K562 (cell line): ENCODE data around the gene RTL1. TPM values are rescaled to one million over a fixed set of nuclear protein-coding genes. Genes with fewer than 3 reads are reported as not detected.

Experiments used
- ARHGAP35 ChIP-seq: fragments of 450-650 bp; IDR thresholded peaks from 2 replicates; pipeline ENCODE4 v1.6.1; 2018; ENCODE audit not compliant: partially characterized antibody
- CBX2 ChIP-seq: fragments of 200-600 bp; sonication (generic); IDR thresholded peaks from one replicate; pipeline ENCODE4 v1.6.1; 2012; ENCODE audit warnings: mild to moderate bottlenecking, low read length, inconsistent platforms; ENCODE audit not compliant: insufficient read depth, poor library complexity, severe bottlenecking
- DIDO1 ChIP-seq: fragments of 450-650 bp; IDR thresholded peaks from 2 replicates; pipeline ENCODE4 v1.6.1; 2016; ENCODE audit warnings: low read depth, missing biosample characterization, missing genetic modification characterization
- HDAC8 ChIP-seq: fragments of 450-650 bp; IDR thresholded peaks from 2 replicates; pipeline ENCODE4 v1.6.1; 2016; ENCODE audit warnings: mild to moderate bottlenecking, missing genetic modification characterization, moderate library complexity, missing compliant biosample characterization
- IRF9 ChIP-seq: fragments of 450-650 bp; IDR thresholded peaks from 2 replicates; pipeline ENCODE4 v1.6.1; 2016; ENCODE audit warnings: missing biosample characterization, missing genetic modification characterization
- JUND ChIP-seq, 2 experiments: IDR thresholded peaks; 2 replicates in 1 of 2; 3 replicates in 1 of 2; pipeline ENCODE4 v1.6.1; 2011; ENCODE audit warnings: borderline replicate concordance in 2 of 2, low read depth in 2 of 2, low read length in 2 of 2, improper control_type of control experiment in 1 of 2, missing biosample characterization in 1 of 2, missing genetic modification characterization in 1 of 2, missing genetic modification reagents in 1 of 2
- LARP7 ChIP-seq: fragments of 450-650 bp; IDR thresholded peaks from 2 replicates; pipeline ENCODE4 v1.6.1; 2016
- PHB ChIP-seq: fragments of 250-450 bp; sonication (Bioruptor Pico); IDR thresholded peaks from 2 replicates; pipeline ENCODE4 v1.5.0; 2021
- POLR2AphosphoS5 ChIP-seq: IDR thresholded peaks from 2 replicates; pipeline ENCODE4 v1.6.1; 2011; ENCODE audit warnings: mild to moderate bottlenecking, low read depth, low read length, moderate library complexity; ENCODE audit not compliant: control insufficient read depth, insufficient read depth
- POLR3G ChIP-seq: IDR thresholded peaks from 2 replicates; pipeline ENCODE4 v1.6.1; 2011; ENCODE audit not compliant: insufficient read length, insufficient replicate concordance; ENCODE audit errors: extremely low read depth
- SAFB2 ChIP-seq: fragments of 200-400 bp; formaldehyde crosslinking; IDR thresholded peaks from 2 replicates; pipeline ENCODE4 v1.6.1; 2018; ENCODE audit warnings: borderline replicate concordance, low read length, low read depth, moderate library complexity; ENCODE audit not compliant: severe bottlenecking
- SMC3 ChIP-seq: conservative IDR thresholded peaks from 2 replicates; pipeline ENCODE4 v1.6.1; 2011; ENCODE audit warnings: low read depth, low read length, improper control_type of control experiment; ENCODE audit not compliant: insufficient read depth
- TCF3 ChIP-seq: sonication (generic); formaldehyde crosslinking; IDR thresholded peaks from 2 replicates; pipeline ENCODE4 v1.4.0; 2020; ENCODE audit warnings: mild to moderate bottlenecking, missing genetic modification reagents
- ZHX1 ChIP-seq: fragments of 150-350 bp; conservative IDR thresholded peaks from 2 replicates; pipeline ENCODE4 v1.6.1; 2014; ENCODE audit warnings: low read length
- ZNF174 ChIP-seq: fragments of 250-450 bp; sonication (Bioruptor Pico); IDR thresholded peaks from 2 replicates; pipeline ENCODE4 v1.4.0; 2020; ENCODE audit warnings: mild to moderate bottlenecking
- ZNF512 ChIP-seq: IDR thresholded peaks from 2 replicates; pipeline ENCODE4 v1.6.1; 2016; ENCODE audit warnings: missing genetic modification characterization, missing compliant biosample characterization
- ZNF592 ChIP-seq: fragments of 450-650 bp; IDR thresholded peaks from 2 replicates; pipeline ENCODE4 v1.6.1; 2017; ENCODE audit warnings: antibody characterized with exemption, mild to moderate bottlenecking
- ZNF717 ChIP-seq: fragments of 250-450 bp; sonication (Bioruptor Pico); IDR thresholded peaks from 2 replicates; pipeline ENCODE4 v1.5.0; 2021
- polyA plus RNA-seq, 8 experiments: library from polyadenylated mRNA; depleted of rRNA in 4 of 8; stranded (reverse) in 5 of 8; unstranded in 3 of 8; fragments of >200 nt; fragmentation: Nextera tagmentation in 2 of 8; fragmentation: Illumina TruSeq in 1 of 8; extraction: Ambion mirVana in 2 of 8; extraction: Trizol in 1 of 8; gene quantifications; 2 replicates each; pipeline versions ENCODE4 v1.2.1 to v1.2.3, GENCODE V29; 2011 to 2014; ENCODE audit warnings: inconsistent platforms in 1 of 8, missing spikeins in 1 of 8
- total RNA-seq, 7 experiments: library from RNA; depleted of rRNA in 6 of 7; stranded (reverse); fragments of >200 nt in 6 of 7; fragmentation: Illumina TruSeq in 2 of 7; extraction: Trizol in 2 of 7; gene quantifications; 2 replicates each; pipeline versions ENCODE4 v1.2.1 to v1.2.3, GENCODE V29; 2011 to 2021; ENCODE audit warnings: low replicate concordance in 1 of 7

The RTL1 gene
- total and polyA plus RNA-seq, 9 of the 15 experiments (the other 6 are each of a cell fraction or from before 2014, with no cell fraction given) = not detected

- TF ChIP-seq ZHX1 (no peak), SAFB2 (no peak), ZNF174 (CRISPR knock-in tag) (no peak), ARHGAP35 (no peak), HDAC8 (tag) (no peak), ZNF717 (CRISPR knock-in tag) (no peak), CBX2 (no peak), JUND (IDR thresholded peaks at IDR 0.05; ENCODE audit: borderline replicate concordance, low read depth, low read length) (no peak), JUND (tag; IDR thresholded peaks at IDR 0.05; ENCODE audit: borderline replicate concordance, low read depth, low read length) (peak; percentile 12; the same call in 1 of the 3 replicates), TCF3 (CRISPR knock-in tag) (no peak), IRF9 (tag) (no peak), POLR2AphosphoS5 (no peak), ZNF592 (peak; percentile 63; the same call in 1 of the 2 replicates), ZNF512 (tag) (0 out of 2 replicates have a peak, but pooled peaks have one; percentile 23), SMC3 (peak; percentile 84), DIDO1 (tag) (no peak), PHB (CRISPR knock-in tag) (no peak), POLR3G (no peak), LARP7 (no peak)
These were observed 52.5 kb downstream of the RTL1 start (continued) for GRCh38 chr14:100850841-100851585.
